HG03159 (cell line): Measurements from ENCODE around the gene IQCC.

Source experiments
- ATAC-seq: cut with Tn5 transposase; IDR thresholded peaks from one replicate; pipeline ENCODE4 v1.9.1; 2021; ENCODE audit warnings: mild to moderate bottlenecking, moderate library complexity; ENCODE audit not compliant: unreplicated experiment

IQCC gene

GRCh38 chr1:32255072-32256071 is 49.9 kb downstream of the IQCC start:
- no peak for ATAC-seq

- ATAC-seq, result no peak
These were observed 51.2 kb downstream of the IQCC start for GRCh38 chr1:32256473-32257226.

GRCh38 chr1:32257227-32257508 is 51.7 kb downstream of the IQCC start:
- ATAC-seq, result no peak
